RWPE1 (cell line): ENCODE data around the gene GSK3B.

Experiments
- CTCF ChIA-PET: fragments of 350-600 bp; sonication (Branson Sonifier 250); formaldehyde crosslinking; extraction: SDS; loops from one replicate; lab custom pipeline; 2021; lab: Yijun Ruan, JAX
- POLR2A ChIA-PET: fragments of 400-600 bp; formaldehyde crosslinking; extraction: SDS; loops from one replicate; lab custom pipeline; 2020; ENCODE audit warnings: antibody characterized with exemption; ENCODE audit not compliant: low non-redundant PET; lab: Yijun Ruan, JAX
- DNase-seq: peaks from one replicate; pipeline ENCODE4 v3.0.0; 2012; ENCODE audit warnings: low spot score
- H3K27ac ChIP-seq: fragments of 450-650 bp; 2 replicates; pipeline ENCODE4 v1.5.1; 2017
- CTCF ChIP-seq: fragments of 450-650 bp; conservative IDR thresholded peaks from 2 replicates; pipeline ENCODE4 v1.5.1; 2017; ENCODE audit warnings: low read depth, mild to moderate bottlenecking

The GSK3B gene

GRCh38 chr3:119858957-119859356 lies 235.3 kb downstream of the GSK3B start:
- POLR2A ChIA-PET = interaction anchor here (0.6 kb wide), 1 partner anchor 419 kb away, joined by 3 read pairs; no protein-coding TSS in a partner anchor

GRCh38 chr3:119856695-119857094 lies 237.6 kb downstream of the GSK3B start:
- ChIA-PET POLR2A (no interaction called here), CTCF (no interaction called here)
- no peak for TF ChIP-seq CTCF
- no peak overlapping the region for H3K27ac ChIP-seq
- no peak for DNase-seq

More at GRCh38 chr3:119858957-119859356, 235.3 kb downstream of the GSK3B start:
- TF ChIP-seq CTCF = no peak
- DNase-seq = no peak
- H3K27ac ChIP-seq = no peak overlapping the region
- CTCF ChIA-PET = no interaction called here

- POLR2A ChIA-PET = no interaction called here
- TF ChIP-seq CTCF = no peak
These were observed 245.1 kb downstream of the GSK3B start for GRCh38 chr3:119849126-119849525.

GRCh38 chr3:119841808-119842471 lies 252.3 kb downstream of the GSK3B start:
- no peak overlapping the region for H3K27ac ChIP-seq
- TF ChIP-seq CTCF = no peak
- ChIA-PET POLR2A (no interaction called here), CTCF (interaction anchor here (0.7 to 0.8 kb wide), 2 partner anchors 42 to 198 kb away, joined by 4 to 7 read pairs; no protein-coding TSS in a partner anchor)
- no peak for DNase-seq

More at GRCh38 chr3:119849126-119849525, 245.1 kb downstream of the GSK3B start:
- CTCF ChIA-PET = no interaction called here
- no peak for DNase-seq
- H3K27ac ChIP-seq = no peak overlapping the region

- POLR2A ChIA-PET = no interaction called here
- TF ChIP-seq CTCF = no peak
- H3K27ac ChIP-seq = no peak overlapping the region
- DNase-seq = no peak
- CTCF ChIA-PET = no interaction called here
These were observed 258.7 kb downstream of the GSK3B start for GRCh38 chr3:119835556-119835955.

- TF ChIP-seq CTCF = no peak
- ChIA-PET CTCF (interaction anchor here (0.6 kb wide), 1 partner anchor 53 kb away, joined by 3 read pairs; the partner anchor contains the start of gene NR1I2), POLR2A (no interaction called here)
- no peak overlapping the region for H3K27ac ChIP-seq
- DNase-seq = no peak
These were observed 259.4 kb downstream of the GSK3B start for GRCh38 chr3:119834754-119835370.
